Nephron (organoid): Measurements from ENCODE around the gene GLYAT.

Source experiments
- H3K27ac Mint-ChIP-seq, 3 experiments: 2 replicates each; pipeline ENCODE4 v1.8.0; 2020; ENCODE audit warnings: mixed read lengths in 3 of 3, mild to moderate bottlenecking in 2 of 3, moderate library complexity in 1 of 3
- H3K27me3 Mint-ChIP-seq: 2 replicates; pipeline ENCODE4 v1.8.0; 2021; ENCODE audit warnings: low read depth, mild to moderate bottlenecking, moderate library complexity, mixed read lengths
- H3K36me3 Mint-ChIP-seq: 2 replicates; pipeline ENCODE4 v1.8.0; 2020; ENCODE audit warnings: low read depth, mixed read lengths
- H3K4me1 Mint-ChIP-seq: 2 replicates; pipeline ENCODE4 v1.8.0; 2020; ENCODE audit warnings: mixed read lengths
- H3K4me3 Mint-ChIP-seq, 3 experiments: 2 replicates each; pipeline ENCODE4 v1.8.0; 2020; ENCODE audit warnings: mild to moderate bottlenecking in 3 of 3, mixed read lengths in 3 of 3, moderate library complexity in 2 of 3
- H3K9me3 Mint-ChIP-seq: 2 replicates; pipeline ENCODE4 v1.8.0; 2020; ENCODE audit warnings: mixed read lengths
- TF ChIP-seq, protein P1 (sequence below), 3 experiments: fragments of 200-600 bp; sonication (generic); IDR thresholded peaks; one replicate each; pipeline ENCODE4 v1.5.0; 2021; ENCODE audit warnings: antibody characterized with exemption in 3 of 3; ENCODE audit not compliant: unreplicated experiment in 3 of 3

Gene GLYAT

DNA sequence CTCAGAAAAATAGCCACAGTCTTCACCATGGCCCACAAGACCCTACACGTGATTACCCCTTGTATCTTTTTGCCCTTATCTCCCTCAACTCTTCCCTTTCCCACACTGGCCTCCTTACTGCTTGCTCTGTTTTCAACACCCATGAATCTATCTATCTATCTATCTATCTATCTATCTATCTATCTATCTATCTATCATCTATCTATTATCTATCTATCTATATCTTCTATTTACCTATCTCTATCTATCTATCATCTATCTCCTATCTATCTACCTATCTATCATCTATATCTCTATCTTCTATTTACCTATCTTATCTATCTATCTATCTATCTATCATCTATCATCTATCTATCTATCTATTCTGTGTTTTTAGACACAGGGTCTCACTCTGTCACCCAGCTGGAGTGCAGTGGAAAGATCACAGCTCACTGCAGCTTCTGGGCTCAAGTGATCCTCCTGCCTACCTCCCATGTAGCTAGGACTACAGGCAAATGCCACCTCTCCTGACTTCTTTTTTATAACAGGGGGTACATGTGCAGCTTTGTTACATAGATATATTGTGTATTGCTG lies 55.1 kb downstream of the GLYAT start:
- no peaks in the 10 kb centered on the region for H3K4me1 Mint-ChIP-seq
- H3K27ac Mint-ChIP-seq: no peak overlapping the region
- no peaks in the 10 kb centered on the region for H3K36me3 Mint-ChIP-seq
- H3K9me3 Mint-ChIP-seq: no peaks in the 10 kb centered on the region
- TF ChIP-seq, protein P1, sequence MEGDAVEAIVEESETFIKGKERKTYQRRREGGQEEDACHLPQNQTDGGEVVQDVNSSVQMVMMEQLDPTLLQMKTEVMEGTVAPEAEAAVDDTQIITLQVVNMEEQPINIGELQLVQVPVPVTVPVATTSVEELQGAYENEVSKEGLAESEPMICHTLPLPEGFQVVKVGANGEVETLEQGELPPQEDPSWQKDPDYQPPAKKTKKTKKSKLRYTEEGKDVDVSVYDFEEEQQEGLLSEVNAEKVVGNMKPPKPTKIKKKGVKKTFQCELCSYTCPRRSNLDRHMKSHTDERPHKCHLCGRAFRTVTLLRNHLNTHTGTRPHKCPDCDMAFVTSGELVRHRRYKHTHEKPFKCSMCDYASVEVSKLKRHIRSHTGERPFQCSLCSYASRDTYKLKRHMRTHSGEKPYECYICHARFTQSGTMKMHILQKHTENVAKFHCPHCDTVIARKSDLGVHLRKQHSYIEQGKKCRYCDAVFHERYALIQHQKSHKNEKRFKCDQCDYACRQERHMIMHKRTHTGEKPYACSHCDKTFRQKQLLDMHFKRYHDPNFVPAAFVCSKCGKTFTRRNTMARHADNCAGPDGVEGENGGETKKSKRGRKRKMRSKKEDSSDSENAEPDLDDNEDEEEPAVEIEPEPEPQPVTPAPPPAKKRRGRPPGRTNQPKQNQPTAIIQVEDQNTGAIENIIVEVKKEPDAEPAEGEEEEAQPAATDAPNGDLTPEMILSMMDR (IDR thresholded peaks at IDR 0.05; ENCODE audit: unreplicated experiment in 3 of 3): no peak
- no peaks in the 10 kb centered on the region for H3K27me3 Mint-ChIP-seq
- H3K4me3 Mint-ChIP-seq: no peak overlapping the region

DNA sequence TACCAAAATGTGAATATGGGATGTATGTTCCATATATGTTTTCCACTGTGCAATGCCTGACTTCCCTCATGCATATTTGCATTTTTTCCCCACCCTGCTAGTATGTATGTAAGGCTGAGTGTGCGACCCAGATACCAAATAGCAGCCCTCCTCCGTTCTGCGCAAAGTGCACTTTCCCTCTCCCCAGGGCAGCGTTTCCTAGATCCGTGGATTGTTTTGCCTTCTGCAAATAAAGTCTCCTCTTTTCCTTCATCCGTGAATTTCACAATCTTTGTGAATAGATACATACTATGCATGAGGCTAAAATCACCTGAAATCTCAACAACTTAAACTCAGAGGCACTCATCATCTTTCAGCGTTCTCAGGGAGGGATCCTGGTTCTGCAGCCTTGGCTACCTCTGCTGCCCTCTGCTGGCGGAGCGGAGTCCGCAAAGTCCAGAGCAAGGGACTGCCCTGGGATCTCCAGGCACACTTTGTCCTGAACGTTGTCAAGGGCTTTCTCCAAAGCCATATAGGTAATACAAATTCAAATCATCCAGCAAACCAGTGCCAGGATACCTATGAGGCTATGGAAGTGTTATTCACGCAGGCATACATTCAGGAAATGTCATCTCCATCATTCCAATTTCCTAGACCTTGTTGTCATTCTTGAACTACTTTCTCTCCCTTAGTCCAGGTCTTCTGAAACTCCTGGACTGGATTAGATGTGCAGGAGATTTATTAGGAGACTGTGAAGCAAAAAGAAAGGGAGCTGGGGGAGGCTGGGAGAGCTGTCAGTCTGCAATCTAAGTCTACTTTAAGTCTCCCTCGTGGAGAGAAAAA lies 56.2 kb downstream of the GLYAT start:
- no peaks in the 10 kb centered on the region for H3K4me1 Mint-ChIP-seq
- no peak overlapping the region for H3K27ac Mint-ChIP-seq
- H3K27me3 Mint-ChIP-seq: no peaks in the 10 kb centered on the region
- H3K9me3 Mint-ChIP-seq: no peaks in the 10 kb centered on the region
- H3K36me3 Mint-ChIP-seq: no peaks in the 10 kb centered on the region
- H3K4me3 Mint-ChIP-seq: no peak overlapping the region
- TF ChIP-seq, protein P1 (IDR thresholded peaks at IDR 0.05; ENCODE audit: unreplicated experiment in 3 of 3): peak; percentile 77 to 85 (median 83)

DNA sequence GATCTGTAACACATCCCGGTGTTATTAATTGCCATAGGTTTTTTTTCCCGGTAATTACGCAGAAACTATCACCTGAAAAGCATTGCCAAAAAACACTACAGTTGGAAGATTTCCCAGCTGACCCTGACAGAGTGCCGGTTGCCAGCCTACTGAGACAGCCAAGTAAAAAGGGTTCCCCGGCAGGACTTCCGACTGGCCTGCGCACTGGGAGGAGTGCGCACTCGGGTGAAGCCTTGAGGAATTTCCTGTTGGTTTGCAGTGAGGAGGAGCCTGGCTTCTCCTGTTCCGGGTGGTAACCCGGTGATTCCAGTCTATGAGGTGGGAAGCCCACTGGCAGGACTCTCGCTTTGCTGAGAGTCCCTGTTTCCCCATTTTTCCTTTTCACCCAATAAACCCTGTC lies 57.1 kb downstream of the GLYAT start:
- no peaks in the 10 kb centered on the region for H3K9me3 Mint-ChIP-seq
- no peak overlapping the region for H3K4me3 Mint-ChIP-seq
- no peaks in the 10 kb centered on the region for H3K27me3 Mint-ChIP-seq
- no peaks in the 10 kb centered on the region for H3K36me3 Mint-ChIP-seq
- H3K27ac Mint-ChIP-seq: no peak overlapping the region
- TF ChIP-seq, protein P1 (IDR thresholded peaks at IDR 0.05; ENCODE audit: unreplicated experiment in 3 of 3): no peak
- no peaks in the 10 kb centered on the region for H3K4me1 Mint-ChIP-seq

DNA sequence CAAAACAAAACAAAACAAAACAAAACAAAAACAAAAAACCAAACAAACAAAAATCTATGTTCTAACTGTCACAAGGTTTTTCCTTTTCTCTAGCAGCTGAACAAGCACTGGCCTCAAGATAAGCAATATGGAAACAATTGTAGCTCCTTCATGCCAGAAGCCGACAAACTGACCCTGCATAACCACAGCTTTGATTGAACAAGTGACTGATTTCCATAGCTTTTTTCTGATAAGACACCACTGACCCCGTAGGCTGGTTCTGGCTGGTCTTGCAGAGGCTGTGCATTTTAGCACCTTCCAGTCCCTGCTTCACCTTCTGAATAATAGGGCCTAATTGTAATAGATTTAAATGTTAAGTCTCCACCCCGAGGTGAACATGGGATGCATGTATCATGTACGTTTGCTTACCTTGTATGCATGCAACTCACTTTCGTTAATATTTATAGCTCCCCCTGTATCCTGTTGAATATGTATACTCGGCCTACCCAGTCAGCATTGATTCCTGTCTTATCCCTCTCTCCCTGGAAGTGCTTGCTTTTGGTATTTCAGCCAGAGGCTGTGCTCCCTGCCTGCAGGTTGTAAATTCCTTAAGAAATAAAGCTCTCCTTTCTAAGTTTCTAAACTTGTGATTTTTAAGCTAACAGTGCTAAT lies 59.6 kb downstream of the GLYAT start:
- H3K27ac Mint-ChIP-seq: no peak overlapping the region
- H3K4me3 Mint-ChIP-seq: no peak overlapping the region
- no peaks in the 10 kb centered on the region for H3K9me3 Mint-ChIP-seq
- TF ChIP-seq, protein P1 (IDR thresholded peaks at IDR 0.05; ENCODE audit: unreplicated experiment in 3 of 3): no peak
- H3K36me3 Mint-ChIP-seq: no peaks in the 10 kb centered on the region
- H3K27me3 Mint-ChIP-seq: no peaks in the 10 kb centered on the region
- no peaks in the 10 kb centered on the region for H3K4me1 Mint-ChIP-seq

DNA sequence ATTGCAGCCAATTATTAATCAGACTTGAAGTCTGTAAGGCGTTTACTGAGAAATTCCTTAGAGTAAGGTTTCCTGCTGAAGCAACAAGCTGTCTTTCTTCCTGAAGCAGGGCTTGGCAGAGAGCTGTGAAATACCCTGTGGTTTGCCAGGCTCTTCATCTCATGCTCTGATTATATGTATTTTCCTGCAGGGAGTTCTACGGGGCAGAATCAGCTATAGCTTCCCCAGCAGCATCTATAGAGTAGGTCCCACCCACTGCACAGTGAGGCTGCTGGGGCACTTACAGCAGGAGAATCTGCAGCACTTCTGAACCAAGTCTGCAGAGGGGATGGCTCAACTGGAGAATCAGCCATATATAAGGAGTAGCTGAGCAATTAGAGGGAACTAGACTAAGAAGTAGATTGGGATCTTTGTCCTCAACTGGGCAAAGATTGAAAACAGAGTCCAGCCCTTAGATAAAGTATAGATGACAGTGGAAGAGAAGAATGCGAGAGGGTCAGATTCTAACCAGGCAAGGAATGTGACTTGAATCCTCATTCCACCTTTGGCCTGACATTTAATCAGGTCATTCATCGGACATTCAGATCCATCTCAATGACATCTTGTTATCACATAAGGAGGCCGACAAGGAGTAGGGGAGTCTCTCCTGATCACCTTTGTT lies 71.7 kb downstream of the GLYAT start:
- TF ChIP-seq, protein P1 (IDR thresholded peaks at IDR 0.05; ENCODE audit: unreplicated experiment in 3 of 3): no peak
- Mint-ChIP-seq H3K4me1 (no peaks in the 10 kb centered on the region), H3K4me3 (no peak overlapping the region), H3K27ac (no peak overlapping the region), H3K27me3 (peaks cover 8% of the 10 kb centered on the region), H3K9me3 (no peaks in the 10 kb centered on the region), H3K36me3 (no peaks in the 10 kb centered on the region)
